HEK293 (cell line): ENCODE measurements around the gene DPP6.

Experiments used
- PATZ1 ChIP-seq: fragments of 450-650 bp; formaldehyde crosslinking; IDR thresholded peaks from 2 replicates; pipeline ENCODE4 v1.5.1; 2016; ENCODE audit warnings: missing biosample characterization, missing genetic modification characterization
- PRDM10 ChIP-seq: fragments of 450-650 bp; formaldehyde crosslinking; IDR thresholded peaks from 2 replicates; pipeline ENCODE4 v1.5.1; 2016; ENCODE audit warnings: missing biosample characterization, missing genetic modification characterization
- ZNF621 ChIP-seq: fragments of 450-650 bp; formaldehyde crosslinking; IDR thresholded peaks from 2 replicates; pipeline ENCODE4 v1.5.1; 2017; ENCODE audit warnings: missing biosample characterization, missing genetic modification characterization

GRCh38 chr7:154578336-154578735, 526.1 kb downstream of the DPP6 start:
- TF ChIP-seq PRDM10 (tag by site-specific recombination) (no peak), ZNF621 (no peak), PATZ1 (tag by site-specific recombination) (no peak)
